Loucy (cell line): ENCODE data around the gene SCAF1.

Source experiments
- EZH2phosphoT487 ChIP-seq: fragments of 200-600 bp; IDR thresholded peaks from 2 replicates; pipeline ENCODE4 v1.6.1; 2018; ENCODE audit warnings: antibody characterized with exemption, mild to moderate bottlenecking, moderate library complexity, borderline replicate concordance
- TF ChIP-seq, protein P1 (sequence below): fragments of 200-600 bp; sonication (generic); conservative IDR thresholded peaks from 2 replicates; pipeline ENCODE4 v1.5.1; 2014; ENCODE audit warnings: mild to moderate bottlenecking, antibody characterized with exemption, low read length

- TF ChIP-seq, protein P1, sequence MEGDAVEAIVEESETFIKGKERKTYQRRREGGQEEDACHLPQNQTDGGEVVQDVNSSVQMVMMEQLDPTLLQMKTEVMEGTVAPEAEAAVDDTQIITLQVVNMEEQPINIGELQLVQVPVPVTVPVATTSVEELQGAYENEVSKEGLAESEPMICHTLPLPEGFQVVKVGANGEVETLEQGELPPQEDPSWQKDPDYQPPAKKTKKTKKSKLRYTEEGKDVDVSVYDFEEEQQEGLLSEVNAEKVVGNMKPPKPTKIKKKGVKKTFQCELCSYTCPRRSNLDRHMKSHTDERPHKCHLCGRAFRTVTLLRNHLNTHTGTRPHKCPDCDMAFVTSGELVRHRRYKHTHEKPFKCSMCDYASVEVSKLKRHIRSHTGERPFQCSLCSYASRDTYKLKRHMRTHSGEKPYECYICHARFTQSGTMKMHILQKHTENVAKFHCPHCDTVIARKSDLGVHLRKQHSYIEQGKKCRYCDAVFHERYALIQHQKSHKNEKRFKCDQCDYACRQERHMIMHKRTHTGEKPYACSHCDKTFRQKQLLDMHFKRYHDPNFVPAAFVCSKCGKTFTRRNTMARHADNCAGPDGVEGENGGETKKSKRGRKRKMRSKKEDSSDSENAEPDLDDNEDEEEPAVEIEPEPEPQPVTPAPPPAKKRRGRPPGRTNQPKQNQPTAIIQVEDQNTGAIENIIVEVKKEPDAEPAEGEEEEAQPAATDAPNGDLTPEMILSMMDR = no peak
- TF ChIP-seq EZH2phosphoT487 = no peak
Observed at GRCh38 chr19:49665351-49666119, 23.5 kb downstream of the SCAF1 start, which contains the start of the genes BCL2L12 and IRF3.
